Testis (tissue), 3 donors: ENCODE results near the gene ZGPAT. TPM values are rescaled to one million over a fixed set of nuclear protein-coding genes. Genes with fewer than 3 reads are reported as not detected.
A peak's percentile ranks its signal among the peaks of the same experiment; 100 is the strongest.

Experiments used
- DNase-seq: peaks from one replicate; pipeline ENCODE4 v3.0.0-alpha.2; 2019
- H3K27ac ChIP-seq, 2 donors: fragments of 200-600 bp; sonication (generic); one replicate each; pipeline ENCODE4 v1.5.1; 2019
- H3K27me3 ChIP-seq: fragments of 200-600 bp; sonication (generic); one replicate; pipeline ENCODE4 v1.5.1; 2019
- H3K36me3 ChIP-seq: fragments of 200-600 bp; sonication (generic); one replicate; pipeline ENCODE4 v1.5.1; 2017; ENCODE audit warnings: low read depth; ENCODE audit errors: missing control alignments
- H3K4me1 ChIP-seq: fragments of 200-600 bp; sonication (generic); one replicate; pipeline ENCODE4 v1.5.1; 2019
- H3K4me3 ChIP-seq, 2 donors: fragments of 200-600 bp; sonication (generic); one replicate each; pipeline ENCODE4 v1.5.1; 2017 to 2019
- H3K9me3 ChIP-seq: fragments of 200-600 bp; sonication (generic); one replicate; pipeline ENCODE4 v1.5.1; 2017
- CTCF ChIP-seq, 3 experiments: fragments of 450-650 bp in 2 of 3; fragments of 200-600 bp in 1 of 3; sonication (generic) in 1 of 3; IDR thresholded peaks; one replicate each; pipeline ENCODE4 v1.5.1; 2016 to 2019; ENCODE audit warnings: antibody characterized with exemption in 3 of 3, mild to moderate bottlenecking in 2 of 3, moderate library complexity in 1 of 3
- POLR2A ChIP-seq: fragments of 450-650 bp; IDR thresholded peaks from one replicate; pipeline ENCODE4 v1.6.1; 2017; ENCODE audit warnings: antibody characterized with exemption, mild to moderate bottlenecking, moderate library complexity
- WGBS, 2 donors: methylation state at CpG; one replicate each; pipeline ENCODE4 v1.1.5; 2018; 5-methylcytosine and 5-hydroxymethylcytosine counted together
- intact Hi-C: fragments of 100-400 bp; cut with DNase I; formaldehyde crosslinking; loops from one replicate; pipeline ENCODE4 v1.15.1; 2023; ENCODE audit warnings: low total_unique reads
- polyA plus RNA-seq: library from polyadenylated mRNA; stranded (reverse); fragments of 350-450 nt; fragmentation: Illumina TruSeq; extraction: RNeasy Lipid Tissue Mini Kit (QIAGEN cat#74804); gene quantifications from one replicate; pipeline ENCODE4 v1.2.3, GENCODE V29; 2014; ENCODE audit warnings: low read depth, low replicate concordance; ENCODE audit not compliant: insufficient read depth
- total RNA-seq, 2 donors: library from RNA; depleted of rRNA; stranded (reverse); fragments of >200 nt; gene quantifications; one replicate each; pipeline ENCODE4 v1.2.3, GENCODE V29; 2016

Gene ZGPAT
- total and polyA plus RNA-seq, 3 donors from 2014 or later, result 43.1 to 57.3 (median 53.1) TPM

GRCh38 chr20:63767456-63767855, 59.6 kb downstream of the ZGPAT start:
- Histone ChIP-seq H3K27me3 (no peaks in the 10 kb centered on the region), H3K4me3 (no peak overlapping the region), H3K36me3 (no peaks in the 10 kb centered on the region), H3K27ac (peak overlapping the region in 1 of 2 donors; percentile 14), H3K4me1 (peaks cover 3% of the 10 kb centered on the region), H3K9me3 (no peaks in the 10 kb centered on the region)
- TF ChIP-seq POLR2A (no peak), CTCF (IDR thresholded peaks at IDR 0.05) (no peak)
- intact Hi-C loops, result no loop called here
- DNase-seq, result peak; percentile 49
- 60 to 70% methylated on average over 3 to 18 of the region's 18 CpGs for WGBS, 2 donors

GRCh38 chr20:63767886-63768285, 60.0 kb downstream of the ZGPAT start:
- Histone ChIP-seq H3K36me3 (no peaks in the 10 kb centered on the region), H3K4me1 (peaks cover 5% of the 10 kb centered on the region), H3K4me3 (no peak overlapping the region), H3K27me3 (no peaks in the 10 kb centered on the region), H3K9me3 (no peaks in the 10 kb centered on the region), H3K27ac (peak overlapping the region in 1 of 2 donors; percentile 14)
- no peak for DNase-seq
- TF ChIP-seq CTCF (IDR thresholded peaks at IDR 0.05), result no peak
- no peak for TF ChIP-seq POLR2A
- intact Hi-C loops, result no loop called here
- WGBS, 2 donors, result 82 to 86% methylated on average over 3 to 7 of the region's 7 CpGs

- TF ChIP-seq POLR2A (no peak), CTCF (IDR thresholded peaks at IDR 0.05) (no peak)
- 89 to 90% methylated on average over 20 to 26 of the region's 26 CpGs for WGBS, 2 donors
- no peaks in the 10 kb centered on the region for H3K36me3 ChIP-seq
- H3K27me3 ChIP-seq, result no peaks in the 10 kb centered on the region
- H3K9me3 ChIP-seq, result no peaks in the 10 kb centered on the region
- H3K4me1 ChIP-seq, result peaks cover 14% of the 10 kb centered on the region
- no peak for DNase-seq
- no peak overlapping the region for H3K27ac ChIP-seq
- intact Hi-C loops, result no loop called here
- no peak overlapping the region for H3K4me3 ChIP-seq
Observed at GRCh38 chr20:63768591-63769515, 61.0 kb downstream of the ZGPAT start.

- no peak for DNase-seq
- 68 to 90% methylated on average over 11 to 31 of the region's 31 CpGs for WGBS, 2 donors
- intact Hi-C loops, result no loop called here
- Histone ChIP-seq H3K36me3 (no peaks in the 10 kb centered on the region), H3K27me3 (no peaks in the 10 kb centered on the region), H3K9me3 (no peaks in the 10 kb centered on the region), H3K4me3 (no peak overlapping the region), H3K27ac (no peak overlapping the region), H3K4me1 (peaks cover 17% of the 10 kb centered on the region)
- TF ChIP-seq CTCF (IDR thresholded peaks at IDR 0.05) (no peak), POLR2A (no peak)
Observed at GRCh38 chr20:63769891-63770474, 62.1 kb downstream of the ZGPAT start.
